SK-N-SH (cell line): ENCODE results near the gene ZC3H7B. TPM values are rescaled to one million over a fixed set of nuclear protein-coding genes. Genes with fewer than 3 reads are reported as not detected.

Experiments
- CTCF ChIA-PET: fragments of 300-600, 350-600 bp; formaldehyde crosslinking; extraction: SDS; loops from one replicate; lab custom pipeline; 2021; lab: Yijun Ruan, JAX
- POLR2A ChIA-PET: fragments of 350-600 bp; sonication (Branson Sonifier 250); formaldehyde crosslinking; extraction: SDS; loops from one replicate; lab custom pipeline; 2020; ENCODE audit warnings: antibody characterized with exemption, inconsistent platforms; lab: Yijun Ruan, JAX
- DNase-seq: peaks from one replicate; pipeline ENCODE4 v3.0.0; 2012
- H2AFZ ChIP-seq: fragments of 200-600 bp; sonication (generic); 2 replicates; pipeline ENCODE4 v1.8.1; 2016; ENCODE audit warnings: antibody characterized with exemption, mild to moderate bottlenecking, low read depth
- H3F3A ChIP-seq: fragments of 200-600 bp; sonication (generic); replicated peaks from 2 replicates; pipeline ENCODE3; 2016; ENCODE audit warnings: antibody characterized with exemption, mild to moderate bottlenecking; ENCODE audit not compliant: insufficient read depth
- H3K27ac ChIP-seq, 2 experiments: fragments of 200-500 bp in 1 of 2; fragments of 200-600 bp in 1 of 2; sonication (Bioruptor generic) in 1 of 2; sonication (generic), shearing (Covaris generic) in 1 of 2; 2 replicates each; pipeline versions ENCODE4 v1.5.1 to v1.6.1; 2014 to 2016; ENCODE audit warnings: low read depth in 2 of 2, inconsistent platforms in 1 of 2, low read length in 1 of 2, mild to moderate bottlenecking in 1 of 2, mixed read lengths in 1 of 2
- H3K27me3 ChIP-seq: fragments of 200-600 bp; sonication (generic), shearing (Covaris generic); 2 replicates; pipeline ENCODE4 v1.6.1; 2016; ENCODE audit warnings: mixed run types; ENCODE audit not compliant: insufficient read depth
- H3K36me3 ChIP-seq, 2 experiments: fragments of 200-500 bp in 1 of 2; fragments of 200-600 bp in 1 of 2; sonication (Bioruptor generic) in 1 of 2; sonication (generic) in 1 of 2; replicated peaks in 1 of 2; 2 replicates each; pipeline versions ENCODE3 to v1.5.1; 2014 to 2016; ENCODE audit warnings: low read length in 1 of 2, mild to moderate bottlenecking in 1 of 2; ENCODE audit not compliant: insufficient read depth in 2 of 2, control insufficient read depth in 1 of 2
- H3K4me1 ChIP-seq, 2 experiments: fragments of 200-500 bp in 1 of 2; fragments of 200-600 bp in 1 of 2; sonication (Bioruptor generic) in 1 of 2; sonication (generic), shearing (Covaris generic) in 1 of 2; 2 replicates each; pipeline versions ENCODE4 v1.5.1 to v1.6.1; 2014 to 2016; ENCODE audit warnings: low read depth in 1 of 2, low read length in 1 of 2, mixed run types in 1 of 2; ENCODE audit not compliant: insufficient read depth in 2 of 2, control insufficient read depth in 1 of 2
- H3K4me2 ChIP-seq: fragments of 200-600 bp; sonication (generic), shearing (Covaris generic); 2 replicates; pipeline ENCODE4 v1.6.1; 2017; ENCODE audit warnings: mixed run types
- H3K4me3 ChIP-seq, 2 experiments: fragments of 200-500 bp in 1 of 2; fragments of 200-600 bp in 1 of 2; sonication (Bioruptor generic) in 1 of 2; sonication (generic), shearing (Covaris generic) in 1 of 2; 2 replicates each; pipeline versions ENCODE4 v1.5.1 to v1.8.1; 2014 to 2016; ENCODE audit warnings: low read depth in 2 of 2, inconsistent platforms in 1 of 2, low read length in 1 of 2, mild to moderate bottlenecking in 1 of 2, mixed read lengths in 1 of 2, moderate library complexity in 1 of 2
- H3K79me2 ChIP-seq: fragments of 200-600 bp; sonication (generic); 2 replicates; pipeline ENCODE4 v1.8.1; 2017; ENCODE audit warnings: mild to moderate bottlenecking; ENCODE audit not compliant: insufficient read depth
- H3K9ac ChIP-seq: fragments of 200-600 bp; sonication (generic); 2 replicates; pipeline ENCODE4 v1.6.1; 2017; ENCODE audit warnings: mixed run types
- H3K9me2 ChIP-seq: fragments of 200-600 bp; sonication (generic); 2 replicates; pipeline ENCODE4 v1.6.1; 2017; ENCODE audit warnings: mixed run types
- H3K9me3 ChIP-seq: fragments of 200-600 bp; sonication (generic); 2 replicates; pipeline ENCODE4 v1.6.1; 2017; ENCODE audit warnings: mixed run types, mild to moderate bottlenecking, moderate library complexity
- H4K20me1 ChIP-seq: fragments of 200-600 bp; sonication (generic); 2 replicates; pipeline ENCODE4 v1.6.1; 2017; ENCODE audit warnings: mild to moderate bottlenecking, mixed run types; ENCODE audit not compliant: insufficient read depth
- CTCF ChIP-seq: fragments of 200-600 bp; sonication (generic); IDR thresholded peaks from 2 replicates; pipeline ENCODE4 v1.6.1; 2017; ENCODE audit warnings: antibody characterized with exemption, mild to moderate bottlenecking, moderate library complexity
- ELF1 ChIP-seq: IDR thresholded peaks from 2 replicates; pipeline ENCODE4 v1.4.0; 2012
- NRF1 ChIP-seq: IDR thresholded peaks from 2 replicates; pipeline ENCODE4 v1.6.1; 2012; ENCODE audit warnings: low read depth, mild to moderate bottlenecking, low read length
- PBX3 ChIP-seq: IDR thresholded peaks from 2 replicates; pipeline ENCODE4; 2012
- RAD21 ChIP-seq: IDR thresholded peaks from 2 replicates; pipeline ENCODE4 v1.6.1; 2012; ENCODE audit warnings: mild to moderate bottlenecking, low read length
- RCOR1 ChIP-seq: fragments of 150-350 bp; IDR thresholded peaks from 2 replicates; pipeline ENCODE4 v1.6.1; 2017; ENCODE audit warnings: antibody characterized with exemption, low read length
- REST ChIP-seq: IDR thresholded peaks from 2 replicates; pipeline ENCODE4 v1.6.1; 2012; ENCODE audit warnings: mild to moderate bottlenecking, low read depth, low read length, moderate library complexity
- RXRA ChIP-seq: IDR thresholded peaks from 2 replicates; pipeline ENCODE4 v1.4.0; 2012; ENCODE audit warnings: low read depth, mild to moderate bottlenecking, borderline replicate concordance
- TEAD4 ChIP-seq: IDR thresholded peaks from 2 replicates; pipeline ENCODE4 v1.4.0; 2012; ENCODE audit warnings: mild to moderate bottlenecking, borderline replicate concordance; ENCODE audit not compliant: insufficient read depth
- USF2 ChIP-seq: fragments of 150-350 bp; IDR thresholded peaks from 2 replicates; pipeline ENCODE4 v1.6.1; 2017; ENCODE audit warnings: antibody characterized with exemption, low read length, low read depth, borderline replicate concordance
- WGBS: methylation state at CpG from one replicate; pipeline ENCODE4 v1.1.6; 2017; ENCODE audit warnings: low lambda C conversion rate; 5-methylcytosine and 5-hydroxymethylcytosine counted together
- polyA plus RNA-seq, 3 experiments: library from polyadenylated mRNA; depleted of rRNA; stranded (reverse); fragments of >200 nt; gene quantifications; 2 replicates each; pipeline ENCODE4 v1.2.3, GENCODE V29; 2012

Gene ZC3H7B
- polyA plus RNA-seq, 1 of the 3 experiments (the other 2 are of a cell fraction) = 27.1 TPM

- TF ChIP-seq REST = no peak
- TF ChIP-seq CTCF = no peak
- TF ChIP-seq RCOR1 = no peak
- no peak for TF ChIP-seq RXRA
- no peak for TF ChIP-seq TEAD4
- no peak for TF ChIP-seq USF2
- no peak for TF ChIP-seq ELF1
- TF ChIP-seq PBX3 = no peak
These were observed 31.1 kb downstream of the ZC3H7B start (continued) for GRCh38 chr22:41332217-41332939.

GRCh38 chr22:41333806-41334205 is 32.5 kb downstream of the ZC3H7B start:
- no peak overlapping the region for H3K4me2 ChIP-seq
- no peaks in the 10 kb centered on the region for H3K9me3 ChIP-seq
- ChIA-PET POLR2A (no interaction called here), CTCF (no interaction called here)
- no peaks in the 10 kb centered on the region for H3K9me2 ChIP-seq
- no peak overlapping the region for H2AFZ ChIP-seq
- no peak overlapping the region for H3K27ac ChIP-seq
- no peaks in the 10 kb centered on the region for H3K79me2 ChIP-seq
- no peak for DNase-seq
- H3F3A ChIP-seq = no peaks in the 10 kb centered on the region
- 100% methylated on average over 1 of the region's 3 CpGs for WGBS
- H3K9ac ChIP-seq = no peak overlapping the region
- H3K36me3 ChIP-seq = peaks cover 0 to 10% of the 10 kb centered on the region in 2 experiments
- H3K4me1 ChIP-seq = no peaks in the 10 kb centered on the region
- H3K4me3 ChIP-seq = no peak overlapping the region
- TF ChIP-seq RAD21 = no peak
- TF ChIP-seq PBX3 = no peak
- no peak for TF ChIP-seq NRF1
- no peaks in the 10 kb centered on the region for H3K27me3 ChIP-seq
- H4K20me1 ChIP-seq = no peaks in the 10 kb centered on the region
